Measurements from ENCODE around the gene ATP1B2. TPM values are rescaled to one million over a fixed set of nuclear protein-coding genes. Genes with fewer than 3 reads are reported as not detected.

ATP1B2 gene
- total and polyA plus RNA-seq, 9 of the 15 experiments (the other 6 are each of a cell fraction or from before 2014, with no cell fraction given) = 0.23 to 6.0 (median 0.99) TPM

DNA sequence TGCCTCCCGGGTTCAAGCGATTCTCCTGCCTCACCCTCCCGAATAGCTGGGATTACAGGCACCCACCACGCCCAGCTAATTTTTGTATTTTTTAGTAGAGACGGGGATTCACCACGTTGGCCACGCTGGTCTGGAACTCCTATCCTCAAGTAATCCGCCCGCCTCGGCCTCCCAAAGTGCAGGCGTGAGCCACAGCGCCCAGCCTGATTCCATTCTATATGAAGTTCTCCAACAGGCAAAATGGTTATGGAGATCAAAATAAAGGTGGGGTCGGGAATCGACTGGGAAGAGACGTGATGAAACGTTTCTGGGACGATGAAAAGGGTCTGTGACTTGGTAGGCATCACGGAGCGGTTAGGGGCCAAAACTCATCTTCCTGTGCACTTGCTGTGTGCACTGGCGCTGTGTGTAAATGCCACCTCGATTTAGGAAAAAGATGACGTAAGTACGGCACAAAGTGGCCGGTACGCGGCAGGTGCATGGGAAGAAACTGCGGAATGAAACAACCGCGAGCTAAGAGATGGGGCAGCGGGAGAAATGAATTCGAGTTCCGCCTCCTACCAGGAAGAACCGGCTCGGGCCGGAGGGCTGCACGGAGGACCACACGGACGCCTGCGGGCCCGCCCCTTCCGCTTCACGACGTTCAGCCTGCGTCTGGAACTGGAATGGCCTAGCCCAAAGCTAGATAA, 35.0 kb downstream of the ATP1B2 start (continued):
- no peak for TF ChIP-seq STAT6 (CRISPR knock-in tag; IDR thresholded peaks at IDR 0.05)
- no peak for TF ChIP-seq HOXB6 (CRISPR knock-in tag; IDR thresholded peaks at IDR 0.05; ENCODE audit: borderline replicate concordance)
- TF ChIP-seq NFIX (CRISPR knock-in tag; IDR thresholded peaks at IDR 0.05; ENCODE audit: low read depth) = no peak
- TF ChIP-seq RBM22 (IDR thresholded peaks at IDR 0.05; ENCODE audit: low read depth, low read length, poor library complexity, severe bottlenecking) = no peak
- no peak for TF ChIP-seq SRSF9 (IDR thresholded peaks at IDR 0.05; ENCODE audit: borderline replicate concordance, low read depth, low read length)
- no peak for TF ChIP-seq NKRF (IDR thresholded peaks at IDR 0.05; ENCODE audit: borderline replicate concordance)
- peak; percentile 49; the same call in 1 of the 2 replicates for TF ChIP-seq CREB1 (IDR thresholded peaks at IDR 0.05)
- TF ChIP-seq CREB1 (CRISPR knock-in tag; IDR thresholded peaks at IDR 0.05) = no peak; the same call in none of the 2 replicates
- TF ChIP-seq ZNF232 (CRISPR knock-in tag; IDR thresholded peaks at IDR 0.05) = no peak
- no peak for TF ChIP-seq ZNF586 (CRISPR knock-in tag; conservative IDR thresholded peaks at IDR 0.05)
- TF ChIP-seq ZNF780A (CRISPR knock-in tag; IDR thresholded peaks at IDR 0.05) = no peak
- TF ChIP-seq HMGN3 (IDR thresholded peaks at IDR 0.05; ENCODE audit: borderline replicate concordance, extremely low read depth, insufficient read length, low read depth, low read length) = peak; percentile 63
- no peak for TF ChIP-seq ZNF282 (CRISPR knock-in tag; IDR thresholded peaks at IDR 0.05)
- TF ChIP-seq, protein P1, sequence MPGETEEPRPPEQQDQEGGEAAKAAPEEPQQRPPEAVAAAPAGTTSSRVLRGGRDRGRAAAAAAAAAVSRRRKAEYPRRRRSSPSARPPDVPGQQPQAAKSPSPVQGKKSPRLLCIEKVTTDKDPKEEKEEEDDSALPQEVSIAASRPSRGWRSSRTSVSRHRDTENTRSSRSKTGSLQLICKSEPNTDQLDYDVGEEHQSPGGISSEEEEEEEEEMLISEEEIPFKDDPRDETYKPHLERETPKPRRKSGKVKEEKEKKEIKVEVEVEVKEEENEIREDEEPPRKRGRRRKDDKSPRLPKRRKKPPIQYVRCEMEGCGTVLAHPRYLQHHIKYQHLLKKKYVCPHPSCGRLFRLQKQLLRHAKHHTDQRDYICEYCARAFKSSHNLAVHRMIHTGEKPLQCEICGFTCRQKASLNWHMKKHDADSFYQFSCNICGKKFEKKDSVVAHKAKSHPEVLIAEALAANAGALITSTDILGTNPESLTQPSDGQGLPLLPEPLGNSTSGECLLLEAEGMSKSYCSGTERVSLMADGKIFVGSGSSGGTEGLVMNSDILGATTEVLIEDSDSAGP (CRISPR knock-in tag; IDR thresholded peaks at IDR 0.05) = no peak
- peak; percentile 75; the same call in 1 of the 2 replicates for TF ChIP-seq LCOR (CRISPR knock-in tag; IDR thresholded peaks at IDR 0.05)
- TF ChIP-seq SMARCC2 (IDR thresholded peaks at IDR 0.05; ENCODE audit: low read depth) = no peak
- no peak for TF ChIP-seq PTRF (tag; IDR thresholded peaks at IDR 0.05)
- no peak for TF ChIP-seq PYGO2 (tag; IDR thresholded peaks at IDR 0.05)
- no peak for TF ChIP-seq MNT (conservative IDR thresholded peaks at IDR 0.05)
- no peak for TF ChIP-seq ZNF217 (CRISPR knock-in tag; IDR thresholded peaks at IDR 0.05)
- TF ChIP-seq MEF2D (tag; conservative IDR thresholded peaks at IDR 0.05; ENCODE audit: low read depth) = no peak
- TF ChIP-seq POLR2A (conservative IDR thresholded peaks at IDR 0.05) = peak; percentile 72
